ENCODE measurements around the gene FAM163A. TPM values are rescaled to one million over a fixed set of nuclear protein-coding genes. Genes with fewer than 3 reads are reported as not detected.
A peak's percentile ranks its signal among the peaks of the same experiment; 100 is the strongest.

The FAM163A gene
- total and polyA plus RNA-seq, 12 donors: 0.34 to 7.0 (median 2.6) TPM; not detected in 4

- Histone ChIP-seq H3K27me3 (no peaks in the 10 kb centered on the region), H3K4me1 (replicated peaks in 1 of 2) (no peaks in the 10 kb centered on the region), H3K9me3 (replicated peaks in 1 of 3) (no peaks in the 10 kb centered on the region), H3K36me3 (replicated peaks in 1 of 2) (no peaks in the 10 kb centered on the region), H3K27ac (no peak overlapping the region), H3K4me3 (no peak overlapping the region)
- 76 to 85% (median 81%) methylated on average over 4 of the region's 4 CpGs for WGBS, 4 donors
- no peak for TF ChIP-seq POLR2A (IDR thresholded peaks at IDR 0.05)
- no peak for TF ChIP-seq CTCF (IDR thresholded peaks at IDR 0.05)
- no peak for DNase-seq
- intact Hi-C loops (cut with DNase I): no loop called here
These were observed 11.4 kb upstream of the FAM163A start for GRCh38 chr1:179731643-179732042.

DNA sequence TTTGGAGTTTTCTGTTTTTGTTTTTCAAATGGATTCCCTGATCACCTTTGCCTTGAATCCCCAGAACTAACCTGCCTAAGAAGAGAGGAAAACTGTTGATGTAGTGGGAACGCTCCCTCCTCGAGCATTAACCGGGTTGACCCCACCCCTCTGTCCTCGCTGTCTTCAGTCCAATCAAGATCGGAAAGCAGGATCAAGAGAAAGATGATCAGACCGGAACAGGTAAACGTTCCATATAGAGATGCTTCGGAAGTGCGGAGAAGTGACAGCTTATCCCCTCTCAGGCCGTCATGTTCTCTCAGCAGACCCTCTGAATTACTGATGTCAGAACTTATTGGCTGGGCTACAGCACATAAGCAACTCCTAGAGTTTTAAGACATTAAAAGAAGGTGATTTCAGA is 800 bp upstream of the FAM163A start:
- DNase-seq: no peak
- Histone ChIP-seq H3K27ac (peak overlapping the region in 1 of 5 donors; percentile 82), H3K9me3 (replicated peaks in 1 of 3) (no peaks in the 10 kb centered on the region), H3K4me1 (replicated peaks in 1 of 2) (peaks cover 7 to 10% of the 10 kb centered on the region in 2 donors), H3K4me3 (no peak overlapping the region), H3K27me3 (peaks cover 47% of the 10 kb centered on the region), H3K36me3 (replicated peaks in 1 of 2) (no peaks in the 10 kb centered on the region)
- 22 to 42% (median 25%) methylated on average over 10 of the region's 10 CpGs for WGBS, 4 donors
- intact Hi-C loops (cut with DNase I): no loop called here
- no peak for TF ChIP-seq POLR2A (IDR thresholded peaks at IDR 0.05)
- TF ChIP-seq CTCF (IDR thresholded peaks at IDR 0.05): no peak

DNA sequence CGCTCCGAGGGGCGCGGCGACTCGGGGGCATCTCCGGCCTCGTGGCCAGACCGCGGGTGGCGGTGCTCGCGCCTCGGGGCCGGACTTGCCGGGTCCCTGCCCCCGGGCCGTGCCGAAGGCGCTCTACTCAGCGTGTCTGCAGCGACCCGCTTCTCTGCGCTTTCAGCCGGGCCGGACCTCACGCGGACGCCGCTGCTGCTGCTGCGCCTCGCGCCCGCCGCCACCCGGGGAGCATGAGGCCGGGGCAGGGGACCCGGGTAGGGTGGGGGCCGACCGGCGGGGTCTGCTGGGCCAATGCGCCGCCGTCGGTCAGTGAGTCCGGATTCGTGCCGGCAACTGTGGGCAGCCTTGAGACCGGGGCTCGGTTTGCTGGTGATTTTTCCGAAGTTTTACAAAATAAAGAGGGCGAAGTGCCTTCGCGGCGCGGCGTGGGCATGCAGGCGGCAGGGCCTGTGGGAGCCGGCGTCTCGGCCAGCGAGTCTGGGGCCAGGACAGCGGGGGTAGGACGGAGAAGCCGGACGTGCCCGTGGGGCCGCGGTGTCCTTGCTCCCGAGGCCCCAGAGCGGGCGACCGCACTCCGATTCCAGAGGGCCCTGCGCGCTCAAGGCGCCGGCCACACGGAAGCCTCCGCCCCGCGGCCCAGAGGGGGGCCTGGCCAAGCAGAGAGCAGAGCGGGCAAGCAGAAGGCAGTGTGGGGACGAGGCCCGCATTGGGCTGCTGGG is 749 bp downstream of the FAM163A start:
- DNase-seq: no peak
- H3K4me3 ChIP-seq: peak overlapping the region in 2 of 4 donors; percentile 18 to 19
- peaks cover 7 to 10% of the 10 kb centered on the region in 2 donors for H3K4me1 ChIP-seq (replicated peaks in 1 of 2)
- peaks cover 47% of the 10 kb centered on the region for H3K27me3 ChIP-seq
- WGBS, 4 donors: 0 to 2% (median 1%) methylated on average over 3 to 85 of the region's 85 CpGs
- H3K36me3 ChIP-seq (replicated peaks in 1 of 2): no peaks in the 10 kb centered on the region
- H3K27ac ChIP-seq: peak overlapping the region in 1 of 5 donors; percentile 82
- no peaks in the 10 kb centered on the region for H3K9me3 ChIP-seq (replicated peaks in 1 of 3)
- TF ChIP-seq POLR2A (IDR thresholded peaks at IDR 0.05) (no peak), CTCF (IDR thresholded peaks at IDR 0.05) (no peak)
- intact Hi-C loops (cut with DNase I): no loop called here

- H3K9me3 ChIP-seq (replicated peaks in 1 of 3): no peaks in the 10 kb centered on the region
- peaks cover 7 to 10% of the 10 kb centered on the region in 2 donors for H3K4me1 ChIP-seq (replicated peaks in 1 of 2)
- 38 to 52% (median 49%) methylated on average over 9 to 37 of the region's 37 CpGs for WGBS, 4 donors
- H3K27me3 ChIP-seq: peaks cover 47% of the 10 kb centered on the region
- H3K36me3 ChIP-seq (replicated peaks in 1 of 2): no peaks in the 10 kb centered on the region
- peak overlapping the region in 1 of 4 donors; percentile 19 for H3K4me3 ChIP-seq
- peak in 1 of 7 donors; percentile 61 for DNase-seq
- no peak for TF ChIP-seq CTCF (IDR thresholded peaks at IDR 0.05)
- peak overlapping the region in 1 of 5 donors; percentile 82 for H3K27ac ChIP-seq
- intact Hi-C loops (cut with DNase I): no loop called here
These were observed 1.5 kb downstream of the FAM163A start for GRCh38 chr1:179744401-179745130.

Data from adrenal gland (tissue), 12 donors.